A549 (cell line): ENCODE data around the gene SLIT1.

Source experiments
- EP300 ChIP-seq, 2 experiments: fragments of >200 bp; sonication (Bioruptor Twin); formaldehyde crosslinking; IDR thresholded peaks; 2 replicates in 1 of 2; 3 replicates in 1 of 2; pipeline ENCODE4 v1.6.1; 2016 to 2017
- ESRRA ChIP-seq: fragments of 150-350 bp; IDR thresholded peaks from 2 replicates; pipeline ENCODE4 v1.6.1; 2014; ENCODE audit warnings: mild to moderate bottlenecking, low read length, borderline replicate concordance
- POLR2A ChIP-seq: IDR thresholded peaks from 2 replicates; pipeline ENCODE4 v1.6.1; 2012; ENCODE audit warnings: mild to moderate bottlenecking, low read length
- SMC3 ChIP-seq: fragments of >200 bp; sonication (Bioruptor Twin); formaldehyde crosslinking; IDR thresholded peaks from 3 replicates; pipeline ENCODE4 v1.6.1; 2018; ENCODE audit warnings: inconsistent platforms
- TF ChIP-seq, protein P1 (sequence below): fragments of >200 bp; sonication (Bioruptor Twin); formaldehyde crosslinking; IDR thresholded peaks from 3 replicates; pipeline ENCODE4 v1.5.1; 2016

DNA sequence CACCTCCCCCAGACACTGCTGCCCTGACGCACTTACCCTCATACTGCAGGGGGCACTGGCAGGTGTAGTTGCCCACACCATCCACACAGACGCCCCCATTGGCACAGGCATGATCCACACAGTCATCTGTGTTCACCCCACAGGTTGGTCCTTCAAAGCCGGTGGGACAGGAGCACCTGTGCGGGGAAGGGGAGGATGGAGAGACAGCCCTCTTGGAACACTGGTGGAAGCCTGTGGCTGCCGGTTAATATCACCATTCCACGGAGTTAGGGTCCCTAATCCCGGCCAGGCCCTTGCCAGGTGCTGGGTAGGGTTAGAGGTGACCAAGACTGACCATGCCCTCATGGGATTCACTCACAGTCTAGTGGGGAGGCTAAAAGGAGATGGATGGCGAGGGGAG lies 171.8 kb downstream of the SLIT1 start:
- TF ChIP-seq POLR2A = no peak
- TF ChIP-seq, protein P1, sequence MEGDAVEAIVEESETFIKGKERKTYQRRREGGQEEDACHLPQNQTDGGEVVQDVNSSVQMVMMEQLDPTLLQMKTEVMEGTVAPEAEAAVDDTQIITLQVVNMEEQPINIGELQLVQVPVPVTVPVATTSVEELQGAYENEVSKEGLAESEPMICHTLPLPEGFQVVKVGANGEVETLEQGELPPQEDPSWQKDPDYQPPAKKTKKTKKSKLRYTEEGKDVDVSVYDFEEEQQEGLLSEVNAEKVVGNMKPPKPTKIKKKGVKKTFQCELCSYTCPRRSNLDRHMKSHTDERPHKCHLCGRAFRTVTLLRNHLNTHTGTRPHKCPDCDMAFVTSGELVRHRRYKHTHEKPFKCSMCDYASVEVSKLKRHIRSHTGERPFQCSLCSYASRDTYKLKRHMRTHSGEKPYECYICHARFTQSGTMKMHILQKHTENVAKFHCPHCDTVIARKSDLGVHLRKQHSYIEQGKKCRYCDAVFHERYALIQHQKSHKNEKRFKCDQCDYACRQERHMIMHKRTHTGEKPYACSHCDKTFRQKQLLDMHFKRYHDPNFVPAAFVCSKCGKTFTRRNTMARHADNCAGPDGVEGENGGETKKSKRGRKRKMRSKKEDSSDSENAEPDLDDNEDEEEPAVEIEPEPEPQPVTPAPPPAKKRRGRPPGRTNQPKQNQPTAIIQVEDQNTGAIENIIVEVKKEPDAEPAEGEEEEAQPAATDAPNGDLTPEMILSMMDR = no peak
- TF ChIP-seq SMC3 = no peak
- no peak for TF ChIP-seq ESRRA
- no peak for TF ChIP-seq EP300 (IDR thresholded peaks at IDR 0.05)
